Ramos (cell line): ENCODE measurements around the gene ZFP3.
"Not testable (repeated sequence)": the region's sequence is repeated elsewhere in the genome, so short reads cannot be mapped to it uniquely, and the experiment has no call there.

ENCODE experiments used
- in situ Hi-C: fragments of 300-500 bp; cut with MboI; formaldehyde crosslinking; loops from one replicate; pipeline ENCODE4 v1.14.3; 2022; ENCODE audit warnings: low sequenced_read_pairs; ENCODE audit not compliant: unreplicated experiment

Gene ZFP3

GRCh38 chr17:5078106-5079028 lies at the start of gene ZFP3:
Gene ZFP3 (plus strand): TSS chr17:5078467. CDS start chr17:5091505, 13,038 bp downstream.
- in situ Hi-C loops = no loop called here

GRCh38 chr17:5030168-5030567 lies 48.1 kb upstream of the ZFP3 start:
- in situ Hi-C loops = not testable (repeated sequence)

- in situ Hi-C loops = no loop called here
Measured at GRCh38 chr17:5031365-5032082, 46.7 kb upstream of the ZFP3 start.

GRCh38 chr17:5032865-5033264 lies 45.4 kb upstream of the ZFP3 start:
- in situ Hi-C loops = no loop called here

GRCh38 chr17:5033352-5034015 lies 44.8 kb upstream of the ZFP3 start:
- in situ Hi-C loops = no loop called here

GRCh38 chr17:5034063-5034462 lies 44.2 kb upstream of the ZFP3 start:
- in situ Hi-C loops = no loop called here

GRCh38 chr17:5034651-5035050 lies 43.6 kb upstream of the ZFP3 start:
- in situ Hi-C loops = no loop called here

GRCh38 chr17:5035315-5035714 lies 43.0 kb upstream of the ZFP3 start, which contains the start of gene SLC52A1:
Gene SLC52A1 (minus strand): TSS chr17:5035426. CDS start chr17:5034606, 820 bp downstream.
- in situ Hi-C loops = no loop called here

GRCh38 chr17:5042157-5043022 lies 35.9 kb upstream of the ZFP3 start:
- in situ Hi-C loops = no loop called here

GRCh38 chr17:5043524-5043923 lies 34.7 kb upstream of the ZFP3 start:
- in situ Hi-C loops = no loop called here

GRCh38 chr17:5044630-5045029 lies 33.6 kb upstream of the ZFP3 start:
- in situ Hi-C loops = no loop called here

- in situ Hi-C loops = no loop called here
Measured at GRCh38 chr17:5045496-5045895, 32.8 kb upstream of the ZFP3 start.

GRCh38 chr17:5047446-5047845 lies 30.8 kb upstream of the ZFP3 start:
- in situ Hi-C loops = no loop called here

GRCh38 chr17:5049314-5049841 lies 28.9 kb upstream of the ZFP3 start:
- in situ Hi-C loops = no loop called here

GRCh38 chr17:5050278-5050677 lies 28.0 kb upstream of the ZFP3 start:
- in situ Hi-C loops = loop anchor here (10.0 kb wide), 1 partner anchor 145 kb away; the partner anchor contains the start of gene CHRNE

GRCh38 chr17:5055543-5055942 lies 22.7 kb upstream of the ZFP3 start:
- in situ Hi-C loops = loop anchor here (10.0 kb wide), 1 partner anchor 151 kb away; the partner anchor contains the start of gene CHRNE

- in situ Hi-C loops = no loop called here
Measured at GRCh38 chr17:5065227-5065744, 13.0 kb upstream of the ZFP3 start.

GRCh38 chr17:5068236-5068635 lies 10.0 kb upstream of the ZFP3 start:
- in situ Hi-C loops = no loop called here

GRCh38 chr17:5069724-5070123 lies 8.5 kb upstream of the ZFP3 start:
- in situ Hi-C loops = no loop called here
